Activated naive CD4-positive, alpha-beta T cell (primary cell): Measurements from ENCODE around the gene YTHDC2.
"Not testable (repeated sequence)": the region's sequence is repeated elsewhere in the genome, so short reads cannot be mapped to it uniquely, and the experiment has no call there.

Source experiments
- DNase-seq, 4 experiments: peaks; one replicate each; lab custom pipeline; 2025; lab: John Stamatoyannopoulos, UW

YTHDC2 gene

DNA sequence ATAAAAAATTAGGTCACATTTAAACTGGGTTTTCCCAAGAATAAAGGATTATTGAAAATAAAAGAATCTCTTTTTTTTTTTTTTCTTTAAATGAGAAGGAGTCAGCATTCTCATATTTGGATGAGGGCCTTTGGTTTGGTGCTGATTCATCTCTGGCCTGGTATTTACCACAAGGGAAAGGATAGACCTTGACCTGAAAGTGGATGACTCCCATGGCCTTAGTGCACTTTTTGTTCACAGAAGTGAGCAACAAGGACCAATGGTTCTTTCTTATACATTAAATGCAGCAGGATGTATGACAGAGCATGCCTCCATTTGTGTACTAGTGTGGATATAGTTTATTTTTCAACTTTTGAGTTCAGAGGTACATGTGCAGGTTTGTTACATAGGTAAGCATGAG is 6.9 kb downstream of the YTHDC2 start:
- DNase-seq: no peak

DNA sequence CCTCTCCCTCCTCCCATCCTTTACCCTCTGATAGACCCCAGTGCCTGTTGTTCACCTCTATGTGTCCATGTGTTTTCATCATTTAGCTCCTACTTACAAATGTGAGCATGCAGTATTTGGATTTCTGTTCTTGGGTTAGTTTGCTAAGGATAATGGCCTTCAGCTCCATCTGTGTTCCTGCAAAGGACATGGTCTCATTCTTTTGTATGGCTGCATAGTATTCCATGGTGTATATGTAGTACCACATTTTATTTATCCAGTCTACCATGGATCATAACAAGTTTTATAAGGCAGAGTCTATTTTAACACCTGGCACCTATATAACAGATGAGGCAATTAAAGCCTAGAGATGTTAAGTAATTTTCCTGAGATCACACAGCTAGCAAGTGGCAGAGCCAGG is 7.4 kb downstream of the YTHDC2 start:
- no peak for DNase-seq

DNA sequence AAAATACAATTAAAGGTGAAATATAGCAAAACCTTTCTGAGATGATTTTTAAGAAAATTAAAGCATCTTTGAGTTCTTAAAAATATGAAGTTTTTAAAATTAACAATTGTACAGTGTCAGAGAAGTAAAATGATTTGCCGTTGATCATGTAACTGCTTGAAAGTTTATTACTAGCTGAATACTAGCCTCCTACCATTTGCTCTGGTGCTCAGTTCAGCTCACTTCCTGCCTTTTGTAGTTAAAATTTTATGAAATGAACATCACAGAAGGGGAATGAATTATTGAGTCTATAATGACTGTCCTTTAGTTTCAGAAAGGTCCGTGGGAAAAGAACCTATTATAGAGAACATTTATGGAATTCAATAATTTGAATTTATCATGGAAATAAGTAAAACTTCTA is 9.7 kb downstream of the YTHDC2 start:
- DNase-seq: no peak

DNA sequence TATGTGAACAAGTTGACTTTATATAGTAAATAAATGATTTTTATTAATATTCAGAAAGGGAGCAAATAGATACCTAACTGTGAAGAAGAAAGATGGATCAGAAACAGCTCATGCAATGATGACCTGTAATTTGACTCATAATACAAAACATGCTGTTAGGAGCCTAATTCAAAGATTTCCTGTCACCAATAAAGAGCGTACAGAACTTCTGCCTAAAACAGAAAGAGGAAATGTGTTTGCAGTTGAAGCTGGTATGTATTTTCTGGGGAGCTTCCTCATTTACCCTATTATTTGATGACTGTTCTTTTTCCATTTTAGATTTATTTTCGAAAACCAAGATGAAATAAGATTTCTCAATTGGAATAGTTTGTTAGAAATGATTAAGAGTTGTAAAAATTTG is 11.4 kb downstream of the YTHDC2 start:
- no peak for DNase-seq

DNA sequence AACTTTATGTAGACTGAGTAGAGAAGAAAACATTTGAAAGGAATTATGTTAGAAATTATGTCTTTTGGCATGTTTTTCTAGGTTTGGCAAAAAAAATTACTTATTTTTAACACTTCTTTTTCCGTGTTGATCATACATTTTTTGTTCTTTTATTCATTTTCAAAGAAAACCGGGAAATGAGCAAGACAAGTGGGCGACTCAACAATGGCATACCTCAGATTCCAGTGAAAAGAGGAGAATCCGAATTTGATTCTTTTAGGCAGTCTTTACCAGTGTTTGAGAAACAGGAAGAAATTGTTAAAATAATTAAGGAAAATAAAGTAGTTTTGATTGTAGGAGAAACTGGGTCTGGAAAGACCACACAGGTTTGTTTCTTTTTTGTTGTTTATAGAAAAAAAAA is 12.9 kb downstream of the YTHDC2 start:
- DNase-seq: no peak

DNA sequence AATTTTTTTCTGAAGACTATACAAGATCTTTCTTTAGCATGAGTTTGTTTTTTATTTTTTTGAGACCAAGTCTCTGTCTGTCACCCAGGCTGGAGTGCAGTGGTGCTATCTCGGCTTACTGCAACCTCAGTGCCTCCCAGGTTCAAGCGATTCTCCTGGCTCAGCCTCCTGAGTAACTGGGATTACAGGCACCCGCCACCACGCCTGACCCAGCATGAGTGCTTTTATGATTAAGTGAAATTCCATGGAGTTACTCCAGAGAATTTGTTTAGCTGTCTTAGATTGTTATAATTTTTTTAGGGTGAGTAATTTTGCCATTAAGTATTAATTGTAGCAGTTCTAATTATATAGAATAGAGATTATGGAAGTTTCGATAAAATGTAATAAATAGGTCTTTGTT is 14.3 kb downstream of the YTHDC2 start:
- DNase-seq: no peak

DNA sequence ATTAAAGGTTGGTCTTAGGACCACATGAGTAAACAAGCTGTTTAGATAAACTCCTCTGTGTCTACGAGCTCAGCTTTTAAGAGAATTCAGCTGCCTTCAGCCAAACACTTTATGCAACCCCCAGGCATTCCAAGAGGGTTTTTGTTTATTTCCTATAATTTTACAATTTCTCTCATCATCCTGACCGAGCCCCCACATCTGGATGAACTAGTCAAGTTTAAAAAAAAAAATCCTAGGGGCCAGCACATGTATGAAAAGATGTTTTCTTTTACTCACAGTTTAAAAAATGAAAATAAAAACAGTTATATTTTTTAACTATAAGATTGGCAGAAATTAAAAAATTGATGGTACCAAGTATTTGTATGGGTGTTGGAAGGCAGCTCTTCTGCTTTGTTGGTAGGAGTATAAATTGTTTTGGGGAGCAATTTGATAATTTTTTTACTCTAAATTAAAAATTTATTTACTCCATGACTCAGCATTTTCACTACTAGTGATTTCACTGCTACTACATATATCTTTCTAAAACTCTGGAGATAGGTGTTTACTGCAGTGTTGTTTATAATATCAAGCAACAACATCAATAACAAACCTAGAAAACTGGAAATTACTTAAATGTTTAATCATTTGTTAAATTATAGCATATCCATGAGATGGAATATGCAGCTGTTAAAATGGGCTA is 18.1 kb downstream of the YTHDC2 start:
- DNase-seq: no peak

DNA sequence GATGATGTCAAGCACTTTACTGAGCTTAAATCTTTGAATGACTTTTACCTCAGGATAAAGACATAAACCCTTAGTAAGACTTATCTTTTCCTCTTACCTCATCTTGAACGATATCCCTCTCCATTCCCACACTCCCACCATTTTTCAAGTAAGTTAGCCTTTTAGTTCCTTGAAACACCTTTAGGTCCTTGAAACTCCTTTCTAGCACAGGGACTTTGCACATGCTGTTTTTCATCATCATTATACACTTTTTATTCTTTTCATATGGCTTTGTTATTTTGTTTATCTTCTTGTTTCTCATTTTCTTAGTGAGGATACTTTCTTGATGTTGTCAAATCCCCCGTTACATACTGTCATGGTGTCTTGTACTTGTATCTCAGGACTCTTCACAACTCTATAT is 24.8 kb downstream of the YTHDC2 start:
- DNase-seq: no peak

DNA sequence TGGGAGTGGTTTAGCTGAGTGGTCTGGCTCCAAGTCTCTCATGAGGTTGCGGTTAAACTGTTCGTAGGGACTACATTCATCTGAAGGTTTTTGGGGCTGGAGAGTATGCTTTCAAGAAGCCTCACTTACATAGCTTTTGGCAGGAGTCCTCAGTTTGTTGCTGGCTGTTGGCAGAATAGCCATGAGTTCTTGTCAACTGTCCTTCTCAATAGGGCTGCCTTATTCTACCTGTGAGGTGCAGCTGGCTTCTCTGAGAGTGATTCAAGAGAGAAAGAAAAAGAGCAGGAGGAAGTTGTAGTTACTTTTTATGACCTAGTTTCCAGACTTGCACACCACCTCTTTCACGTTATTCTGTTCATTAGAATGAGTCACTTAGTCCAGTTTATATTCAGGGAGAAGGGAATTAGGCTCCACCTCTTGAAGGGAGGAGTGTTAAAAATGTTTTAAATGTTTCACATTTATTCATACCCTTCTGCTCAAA is 33.2 kb downstream of the YTHDC2 start:
- no peak for DNase-seq

DNA sequence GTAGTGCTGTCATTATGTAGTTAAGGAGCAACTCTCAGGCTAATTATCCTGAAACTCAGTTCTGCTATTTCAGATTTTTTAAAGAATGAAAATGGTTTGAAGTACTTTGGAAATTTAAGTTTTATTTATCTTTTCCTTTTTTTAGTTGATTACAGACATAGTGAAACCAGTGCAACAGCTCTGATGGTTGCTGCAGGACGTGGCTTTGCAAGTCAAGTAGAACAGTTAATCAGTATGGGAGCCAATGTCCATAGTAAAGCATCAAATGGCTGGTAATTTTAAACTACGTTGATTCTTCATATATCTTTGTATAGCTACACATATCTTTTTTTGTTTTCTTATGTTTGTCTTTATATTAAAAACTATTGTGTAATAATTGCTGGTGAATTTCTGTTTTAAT is 34.9 kb downstream of the YTHDC2 start:
- DNase-seq: no peak

DNA sequence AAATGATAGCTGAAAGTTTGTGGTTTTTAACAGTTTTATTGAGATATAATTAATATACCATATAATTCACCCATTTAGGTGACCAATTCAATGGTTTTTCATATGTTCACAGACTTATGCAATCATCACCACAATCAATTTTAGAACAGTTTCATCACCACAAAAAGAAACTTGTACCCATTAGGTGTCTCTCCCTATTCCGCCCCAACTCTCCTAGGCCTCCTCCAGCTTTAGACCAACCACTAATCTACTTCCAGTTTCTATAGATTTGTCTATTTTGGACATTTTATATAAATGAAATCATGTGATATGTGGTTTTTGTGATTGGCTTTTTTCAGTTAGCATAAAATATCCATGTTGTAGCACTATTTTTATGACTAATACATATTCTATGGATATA is 38.6 kb downstream of the YTHDC2 start:
- DNase-seq: no peak

DNA sequence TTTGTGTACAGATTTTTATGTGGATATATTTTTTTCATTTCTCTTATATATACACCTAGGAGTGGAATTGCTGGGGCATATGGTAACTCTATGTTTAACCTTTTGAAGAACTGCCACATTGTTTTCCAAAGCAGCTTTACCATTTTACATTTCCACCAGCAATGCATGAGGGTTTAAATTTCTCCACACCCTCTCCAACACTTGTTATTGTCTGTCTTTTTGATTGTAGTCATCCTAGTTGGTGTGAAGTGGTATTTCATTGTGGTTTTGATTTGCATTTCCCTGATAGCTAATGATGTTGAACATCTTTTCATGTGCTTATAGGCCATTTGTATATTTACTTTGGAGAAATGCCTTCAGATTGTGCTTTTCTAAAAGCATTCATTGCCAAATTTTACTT is 39.1 kb downstream of the YTHDC2 start:
- no peak for DNase-seq

DNA sequence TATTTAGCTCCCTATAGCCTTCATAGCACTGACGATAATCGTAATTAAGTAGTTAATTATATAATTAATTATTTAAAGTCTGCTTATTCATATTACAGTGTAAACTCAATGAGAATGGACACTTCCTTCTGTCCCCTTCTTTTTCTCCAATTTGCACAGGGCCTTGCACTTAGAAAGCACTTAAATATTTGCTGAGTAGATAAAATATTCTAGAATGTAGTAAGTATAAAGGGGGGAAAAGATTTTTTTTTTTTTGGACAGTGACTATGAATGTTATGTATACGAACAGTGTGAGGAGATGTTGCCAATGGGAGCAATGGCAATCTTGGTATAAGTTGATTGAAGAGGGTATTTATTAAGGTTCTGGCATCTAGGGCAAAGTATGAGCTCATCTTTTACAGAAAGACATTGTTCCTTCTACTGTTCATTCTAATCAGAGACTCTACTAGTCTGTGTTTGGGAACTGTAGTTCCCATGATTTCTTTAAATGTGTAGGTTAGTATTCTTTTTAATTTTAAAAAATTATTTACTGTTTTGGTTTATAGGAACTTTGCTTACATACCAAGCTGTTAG is 49.4 kb downstream of the YTHDC2 start:
- DNase-seq: no peak

DNA sequence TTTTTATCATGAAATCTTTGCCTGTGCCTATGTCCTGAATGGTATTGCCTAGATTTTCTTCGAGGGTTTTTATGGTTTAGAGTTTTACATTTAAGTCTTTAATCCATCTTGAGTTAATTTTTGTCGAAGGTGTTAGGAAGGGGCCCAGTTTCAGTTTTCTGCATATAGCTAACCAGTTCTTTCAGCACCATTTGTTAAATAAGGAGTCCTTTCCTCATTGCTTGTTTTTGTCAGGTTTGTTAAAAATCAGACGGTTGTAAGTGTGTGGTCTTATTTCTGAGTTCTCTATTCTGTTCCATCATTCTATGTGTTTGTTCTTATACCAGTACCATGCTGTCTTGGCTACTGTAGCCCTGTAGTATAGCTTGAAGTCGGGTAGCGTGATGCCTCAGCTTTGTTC is 55.9 kb downstream of the YTHDC2 start:
- no peak for DNase-seq

DNA sequence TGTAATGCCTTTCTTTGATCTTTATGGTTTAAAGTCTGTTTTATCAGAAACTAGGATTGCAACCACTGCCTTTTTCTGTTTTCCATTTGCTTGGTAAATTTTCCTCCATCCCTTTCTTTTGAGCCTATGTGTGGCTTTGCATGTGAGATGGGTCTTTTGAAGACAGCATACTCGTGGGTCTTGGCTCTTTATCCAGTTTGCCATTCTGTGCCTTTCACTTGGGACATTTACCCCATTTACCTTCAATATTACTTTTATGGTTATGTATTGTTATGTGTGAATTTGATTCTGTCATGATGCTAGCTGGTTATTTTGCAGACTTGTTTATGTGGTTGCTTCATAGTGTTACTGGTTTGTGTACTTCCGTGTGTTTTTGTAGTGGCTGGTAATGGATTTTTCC is 59.2 kb downstream of the YTHDC2 start:
- no peak for DNase-seq

DNA sequence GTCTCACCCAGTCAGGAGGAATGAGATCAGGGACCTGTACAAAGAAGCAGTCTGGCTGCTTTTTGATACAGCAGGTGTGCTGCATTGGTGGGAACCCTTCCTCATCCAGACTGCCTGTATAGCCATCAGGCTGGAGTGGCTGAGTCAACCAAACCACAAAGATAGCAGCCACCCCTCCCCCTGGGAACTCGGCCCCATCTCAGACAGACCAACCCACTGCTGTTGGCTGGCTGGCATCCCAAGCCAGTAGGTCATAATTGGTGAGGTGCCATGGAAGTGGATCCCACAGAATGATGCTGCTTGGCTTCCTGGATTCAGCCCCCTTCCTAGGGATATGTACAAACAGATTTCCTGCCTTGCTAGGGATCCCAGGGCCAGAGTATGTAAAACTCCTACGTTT is 60.9 kb downstream of the YTHDC2 start:
- DNase-seq: no peak

DNA sequence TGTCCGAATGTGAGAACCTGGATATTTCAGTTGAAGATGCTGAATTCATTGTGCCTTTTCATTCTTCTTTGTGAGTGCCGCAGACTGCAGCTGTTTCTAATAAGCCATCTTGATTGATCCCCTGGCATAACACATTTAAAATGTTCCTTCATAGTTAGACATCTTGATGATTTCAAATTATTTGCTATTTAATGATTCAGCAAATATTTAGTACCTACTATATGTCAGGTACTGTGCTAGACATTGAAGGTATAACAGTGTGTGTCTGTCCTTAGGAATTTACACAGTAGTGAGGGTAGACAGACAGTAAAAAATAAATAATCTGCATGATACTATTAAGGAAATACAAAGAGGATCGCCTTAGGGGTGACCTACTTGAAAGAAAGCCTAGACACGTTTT is 61.6 kb downstream of the YTHDC2 start:
- no peak for DNase-seq

DNA sequence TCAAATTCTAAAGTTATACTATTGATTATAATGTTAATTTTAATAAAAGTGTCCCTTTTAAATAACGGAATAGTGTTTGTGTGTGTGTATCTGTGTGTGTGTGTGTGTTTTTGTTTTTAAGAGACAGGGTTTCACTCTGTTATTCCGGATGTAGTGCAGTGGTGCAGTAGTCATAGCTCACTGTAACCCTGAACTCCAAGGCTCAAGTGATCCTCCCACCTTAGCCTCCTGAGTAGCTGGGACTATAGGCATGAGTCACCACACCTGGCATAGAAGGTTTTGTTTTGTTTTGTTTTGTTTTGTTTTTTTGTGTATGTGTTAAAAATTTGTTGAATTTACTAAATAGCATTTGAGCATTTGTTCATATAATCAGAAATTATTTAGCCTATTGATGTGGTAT is 64.6 kb downstream of the YTHDC2 start:
- no peak for DNase-seq

DNA sequence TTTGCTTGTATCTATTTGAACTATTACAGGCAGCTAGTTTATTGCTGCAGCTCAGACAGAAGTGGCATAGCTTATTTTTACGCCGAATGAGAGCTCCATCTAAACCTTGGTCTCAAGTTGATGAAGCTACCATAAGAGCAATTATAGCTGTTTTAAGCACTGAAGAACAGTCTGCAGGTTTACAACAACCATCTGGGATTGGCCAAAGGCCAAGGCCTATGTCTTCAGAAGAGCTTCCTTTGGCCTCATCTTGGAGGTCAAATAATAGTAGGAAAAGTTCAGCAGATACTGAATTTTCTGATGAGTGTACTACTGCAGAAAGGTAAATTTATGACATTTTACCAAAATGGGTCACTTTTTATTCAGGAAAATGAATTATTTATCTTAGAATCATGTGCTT is 67.9 kb downstream of the YTHDC2 start:
- no peak for DNase-seq

DNA sequence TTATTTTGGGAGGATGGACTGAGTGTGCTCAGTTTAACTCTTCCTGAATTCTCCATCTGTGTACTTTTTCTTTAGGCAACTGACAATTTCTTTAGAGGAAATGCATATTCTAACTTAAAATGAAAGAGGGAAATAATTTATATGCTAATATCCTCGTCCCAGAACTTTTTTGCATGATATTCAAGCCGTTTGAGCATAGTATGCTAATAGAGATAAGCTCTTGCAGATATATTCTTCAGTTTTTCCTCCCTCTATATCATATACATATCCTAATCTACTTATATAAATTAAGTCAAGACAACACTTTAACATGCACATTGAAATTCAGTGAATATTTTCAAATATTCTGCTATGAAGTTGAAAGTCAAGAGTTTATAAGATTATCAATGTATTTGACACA is 84.7 kb downstream of the YTHDC2 start:
- DNase-seq: no peak

DNA sequence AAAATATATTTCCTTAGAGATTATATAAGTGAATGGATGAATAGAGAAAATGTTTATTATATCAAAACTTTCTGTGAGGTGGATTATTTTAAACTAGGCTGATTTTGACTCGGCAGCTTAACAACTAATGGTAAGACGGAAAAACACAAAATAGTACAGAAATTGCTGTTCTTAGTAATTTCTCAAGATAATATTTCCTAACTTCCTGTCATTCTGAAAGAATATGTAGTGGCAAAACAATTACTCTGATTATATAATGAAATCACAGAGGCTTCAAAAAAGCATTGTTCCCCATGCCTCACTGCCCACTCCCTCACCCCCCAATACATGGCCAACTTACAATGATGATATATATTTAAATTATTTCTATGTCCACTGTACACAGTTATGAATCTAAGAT is 85.4 kb downstream of the YTHDC2 start:
- no peak for DNase-seq

DNA sequence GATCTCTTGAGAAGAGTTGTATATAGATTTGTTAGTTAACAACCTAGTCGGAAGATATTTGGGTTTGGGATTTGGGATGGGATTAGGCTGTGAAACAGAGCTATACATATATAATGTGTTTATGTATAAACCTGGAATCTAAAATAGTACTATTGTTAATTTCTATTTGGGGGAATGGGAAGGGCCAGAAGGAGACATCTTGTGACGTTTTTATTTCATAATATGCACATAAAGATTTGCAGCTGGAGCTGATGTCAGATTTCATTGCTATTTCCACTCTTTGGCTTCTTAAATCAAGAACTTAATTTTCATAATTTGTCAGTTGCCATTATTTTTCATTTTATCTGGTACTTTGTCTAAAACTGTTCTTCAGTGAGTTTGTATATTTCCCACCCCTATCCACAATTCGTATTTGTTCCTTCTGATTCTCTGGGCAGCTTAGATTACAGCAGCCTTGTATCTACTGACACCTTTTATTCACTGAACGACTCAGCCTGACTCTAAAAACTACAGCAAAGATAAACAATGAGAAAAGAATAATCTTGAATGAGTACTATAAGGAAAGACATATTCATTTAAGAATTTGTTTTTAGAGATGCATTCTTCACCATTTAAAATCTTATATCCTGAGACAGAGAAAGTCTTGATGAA is 86.9 kb downstream of the YTHDC2 start:
- DNase-seq: no peak

DNA sequence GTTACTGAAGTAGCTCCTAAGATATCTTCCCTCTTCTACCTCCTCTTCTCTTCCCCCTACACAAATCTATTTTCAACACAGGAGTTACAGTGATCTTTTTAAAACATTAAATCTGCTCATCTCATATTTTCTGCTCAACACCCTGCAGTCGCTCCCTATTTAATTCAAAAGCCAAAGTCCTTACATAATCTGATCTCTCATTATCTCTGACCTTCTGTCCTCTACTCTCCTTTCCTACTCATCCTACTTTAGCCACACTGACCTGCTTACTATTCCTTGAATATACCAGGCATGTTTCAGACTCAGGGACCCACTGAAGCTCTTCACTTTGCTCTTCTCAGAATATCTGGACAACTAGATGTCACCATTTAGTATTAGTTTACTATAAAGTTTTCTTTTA is 87.9 kb downstream of the YTHDC2 start:
- DNase-seq: no peak

DNA sequence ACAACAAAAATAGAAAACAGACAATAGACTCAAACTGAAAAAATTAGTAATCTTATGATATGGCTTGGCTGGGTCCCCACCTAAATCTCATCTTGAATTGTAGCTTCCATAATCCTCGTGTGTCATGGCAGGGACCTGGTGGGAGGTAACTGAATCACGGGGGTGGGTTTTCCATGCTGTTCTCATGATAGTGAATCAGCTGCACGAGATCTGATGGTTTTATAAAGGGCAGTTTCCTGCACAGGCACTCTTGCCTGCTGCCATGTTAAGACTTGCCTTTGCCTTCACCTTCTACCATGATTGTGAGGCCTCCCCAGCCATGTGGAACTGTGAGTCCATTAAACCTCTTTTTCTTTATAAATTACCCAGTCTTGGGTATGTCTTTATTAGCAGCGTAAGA is 89.8 kb downstream of the YTHDC2 start:
- DNase-seq: not testable (repeated sequence)
